ENCODE results near the gene OR52K1.
"Not testable (repeated sequence)": the region's sequence is repeated elsewhere in the genome, so short reads cannot be mapped to it uniquely, and the experiment has no call there.

OR52K1 gene

DNA sequence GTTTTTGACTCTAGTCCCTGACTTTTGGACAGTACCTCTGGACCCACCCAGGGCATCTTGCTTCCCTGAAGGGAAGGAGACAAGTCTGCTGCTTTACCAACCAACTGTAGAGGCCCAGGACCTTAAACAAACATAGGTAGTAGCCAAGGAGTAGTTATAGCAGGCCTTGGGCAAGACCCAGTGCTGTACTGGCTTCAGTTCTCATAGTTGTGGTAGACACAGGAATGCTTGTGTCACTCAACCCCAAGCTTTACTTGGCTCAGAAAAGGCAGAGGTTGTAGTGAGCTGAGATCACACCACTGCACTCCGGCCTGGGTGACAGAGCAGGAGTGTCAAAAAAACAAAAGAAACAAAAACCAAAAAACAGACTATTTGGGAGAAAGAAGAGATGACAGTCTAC lies 41.2 kb downstream of the OR52K1 start:
- ChIA-PET POLR2A (no interaction called here), CTCF (no interaction called here)
- TF ChIP-seq ARNT (IDR thresholded peaks at IDR 0.05) (no peak), NFRKB (IDR thresholded peaks at IDR 0.05) (no peak), L3MBTL2 (conservative IDR thresholded peaks at IDR 0.05) (no peak), SUZ12 (IDR thresholded peaks at IDR 0.05) (no peak), FOXM1 (IDR thresholded peaks at IDR 0.05; ENCODE audit: borderline replicate concordance) (no peak), HDGF (IDR thresholded peaks at IDR 0.05; ENCODE audit: borderline replicate concordance) (no peak), FOXK2 (IDR thresholded peaks at IDR 0.05) (no peak), SP1 (IDR thresholded peaks at IDR 0.05) (no peak), ZNF384 (IDR thresholded peaks at IDR 0.05) (no peak), CTBP1 (IDR thresholded peaks at IDR 0.05; ENCODE audit: borderline replicate concordance) (no peak), TARDBP (IDR thresholded peaks at IDR 0.05) (no peak), LEF1 (IDR thresholded peaks at IDR 0.05; ENCODE audit: borderline replicate concordance) (no peak), BHLHE40 (IDR thresholded peaks at IDR 0.05; ENCODE audit: borderline replicate concordance) (no peak), FOXA1 (IDR thresholded peaks at IDR 0.05) (no peak)
- TF ChIP-seq, protein P1, sequence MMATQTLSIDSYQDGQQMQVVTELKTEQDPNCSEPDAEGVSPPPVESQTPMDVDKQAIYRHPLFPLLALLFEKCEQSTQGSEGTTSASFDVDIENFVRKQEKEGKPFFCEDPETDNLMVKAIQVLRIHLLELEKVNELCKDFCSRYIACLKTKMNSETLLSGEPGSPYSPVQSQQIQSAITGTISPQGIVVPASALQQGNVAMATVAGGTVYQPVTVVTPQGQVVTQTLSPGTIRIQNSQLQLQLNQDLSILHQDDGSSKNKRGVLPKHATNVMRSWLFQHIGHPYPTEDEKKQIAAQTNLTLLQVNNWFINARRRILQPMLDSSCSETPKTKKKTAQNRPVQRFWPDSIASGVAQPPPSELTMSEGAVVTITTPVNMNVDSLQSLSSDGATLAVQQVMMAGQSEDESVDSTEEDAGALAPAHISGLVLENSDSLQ (IDR thresholded peaks at IDR 0.05): no peak
- DNase-seq (ENCODE audit: extremely low spot score): no peak

DNA sequence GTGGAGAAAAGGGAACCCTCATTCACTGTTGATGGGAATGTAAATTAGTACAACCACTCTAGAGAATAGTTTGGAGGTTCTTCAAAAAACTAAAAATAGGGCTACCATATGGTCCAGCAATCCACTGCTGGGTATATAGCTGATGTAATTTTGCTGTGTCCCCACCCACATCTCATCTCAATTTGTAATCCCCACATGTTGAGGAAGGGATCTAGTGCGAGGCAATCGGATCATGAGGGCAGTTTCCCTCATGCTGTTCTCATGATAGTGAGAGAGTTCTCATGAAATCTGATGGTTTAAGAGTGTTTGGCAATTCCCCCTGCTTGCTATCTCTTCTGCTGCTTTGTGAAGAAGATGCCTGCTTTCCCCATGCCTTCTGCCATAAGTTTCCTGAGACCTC lies 45.5 kb downstream of the OR52K1 start:
- ChIA-PET CTCF (no interaction called here), POLR2A (no interaction called here)
- DNase-seq (ENCODE audit: extremely low spot score): no peak
- TF ChIP-seq L3MBTL2 (conservative IDR thresholded peaks at IDR 0.05): no peak
- no peak for TF ChIP-seq ELF4 (IDR thresholded peaks at IDR 0.05)
- no peak for TF ChIP-seq BHLHE40 (IDR thresholded peaks at IDR 0.05; ENCODE audit: borderline replicate concordance)
- no peak for TF ChIP-seq NFRKB (IDR thresholded peaks at IDR 0.05)
- TF ChIP-seq FOXK2 (IDR thresholded peaks at IDR 0.05): no peak
- no peak for TF ChIP-seq TARDBP (IDR thresholded peaks at IDR 0.05)
- TF ChIP-seq ZNF384 (IDR thresholded peaks at IDR 0.05): no peak
- TF ChIP-seq FOXA1 (IDR thresholded peaks at IDR 0.05): no peak

DNA sequence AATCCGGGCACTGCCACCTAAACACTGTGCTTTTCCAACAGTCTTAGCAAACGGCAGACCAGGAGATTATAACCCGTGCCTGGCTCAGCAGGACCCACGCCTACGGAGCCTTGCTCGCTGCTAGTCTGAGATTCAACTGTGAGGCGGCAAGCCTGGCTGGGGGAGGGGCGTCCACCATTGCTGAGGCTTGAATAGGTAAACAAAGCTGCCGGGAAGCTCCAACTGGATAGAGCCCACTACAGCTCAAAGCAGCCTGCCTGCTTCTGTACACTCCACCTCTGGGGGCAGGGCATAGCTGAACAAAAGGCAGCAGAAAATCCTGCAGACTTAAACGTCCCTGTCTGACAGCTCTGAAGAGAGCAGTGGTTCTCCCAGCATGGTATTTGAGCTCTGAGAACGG lies 49.2 kb downstream of the OR52K1 start:
- DNase-seq (ENCODE audit: extremely low spot score); POLR2A ChIA-PET: not testable (repeated sequence)
- CTCF ChIA-PET: interaction anchor here (1.0 kb wide), 1 partner anchor 344 kb away, joined by 3 read pairs; no protein-coding TSS in a partner anchor

DNA sequence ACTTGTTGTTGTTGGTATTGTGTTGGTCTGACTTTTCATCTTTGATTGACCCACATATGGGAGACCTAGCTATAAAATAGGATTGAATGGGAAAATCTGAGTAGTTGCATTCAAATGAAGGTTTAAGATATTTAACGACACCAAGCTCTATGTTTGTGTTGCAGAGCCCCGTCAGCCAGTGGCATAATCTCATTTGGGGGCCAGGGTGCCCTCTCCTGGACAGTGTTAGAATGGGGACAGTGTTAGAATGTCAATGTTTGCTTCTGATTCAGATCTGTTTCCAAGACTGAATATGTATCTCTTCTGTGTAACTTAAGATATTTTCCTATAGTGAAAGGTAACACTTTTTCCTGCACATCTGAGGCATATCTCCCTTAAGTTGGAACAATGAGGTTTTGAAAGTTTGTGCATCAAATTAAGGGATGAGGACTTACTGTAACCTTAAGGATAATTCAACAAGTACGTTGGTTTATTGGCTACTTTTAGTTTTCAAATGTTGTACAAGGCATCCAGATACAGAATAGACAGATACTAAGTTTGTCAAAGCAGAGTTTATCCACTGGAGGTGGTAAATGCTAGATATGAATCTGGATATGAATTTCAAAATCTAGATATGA lies 57.3 kb downstream of the OR52K1 start:
- DNase-seq (ENCODE audit: extremely low spot score): peak; percentile 57
- ChIA-PET POLR2A (no interaction called here), CTCF (interaction anchor here (0.5 to 3.4 kb wide), 14 partner anchors 8 to 739 kb away, joined by 3 to 37 read pairs (median 3); partner anchors contain the start of gene TRIM21)
- TF ChIP-seq, protein P1 (IDR thresholded peaks at IDR 0.05): no peak
- TF ChIP-seq FOXA1 (IDR thresholded peaks at IDR 0.05): no peak
- no peak for TF ChIP-seq TARDBP (IDR thresholded peaks at IDR 0.05)
- no peak for TF ChIP-seq NFRKB (IDR thresholded peaks at IDR 0.05)
- no peak for TF ChIP-seq LEF1 (IDR thresholded peaks at IDR 0.05; ENCODE audit: borderline replicate concordance)
- no peak for TF ChIP-seq ARNT (IDR thresholded peaks at IDR 0.05)
- no peak for TF ChIP-seq SP1 (IDR thresholded peaks at IDR 0.05)

DNA sequence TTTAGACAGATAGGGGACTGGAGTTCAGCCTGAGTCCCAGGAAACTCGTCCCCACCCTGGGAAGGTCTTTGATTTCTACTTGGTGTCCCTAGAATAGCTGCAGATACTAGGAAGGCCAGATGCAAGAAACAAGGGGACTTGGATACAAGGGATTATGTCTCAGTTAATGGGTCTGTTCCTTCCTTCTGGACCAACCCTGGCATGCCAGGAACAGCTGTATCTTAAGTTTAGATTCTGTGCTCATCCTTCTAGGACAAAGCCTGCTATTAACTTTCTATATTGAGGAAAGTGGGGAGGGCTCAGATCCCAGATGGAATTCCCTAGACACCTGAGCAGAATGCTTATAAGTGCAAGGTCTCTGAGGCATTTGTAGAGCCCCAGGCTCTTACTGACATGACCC lies 58.6 kb downstream of the OR52K1 start:
- CTCF ChIA-PET: interaction anchor here (3.4 kb wide), 1 partner anchor 353 kb away, joined by 37 read pairs; no protein-coding TSS in a partner anchor
- no peak for TF ChIP-seq FOXA1 (IDR thresholded peaks at IDR 0.05)
- no peak for TF ChIP-seq ELF4 (IDR thresholded peaks at IDR 0.05)
- no peak for TF ChIP-seq NFRKB (IDR thresholded peaks at IDR 0.05)
- DNase-seq (ENCODE audit: extremely low spot score): no peak
- POLR2A ChIA-PET: no interaction called here

Data from HEK293T (cell line).